Measurements from ENCODE around the gene C18orf63. TPM values are rescaled to one million over a fixed set of nuclear protein-coding genes. Genes with fewer than 3 reads are reported as not detected.

Gene C18orf63
- total RNA-seq (2014; rRNA removed; shearing (Covaris generic)) (not detected in 2 replicates), total RNA-seq (2022) (not detected in 2 replicates), Bru-seq, nascent RNA (not detected), BruChase-seq, experiment 1, labeled RNA remaining after a 6-hour chase (not detected), BruChase-seq, experiment 2, labeled RNA remaining after a 2-hour chase (not detected)
- long read RNA-seq, result 0 reads

- Histone ChIP-seq H3K27ac (ENCODE audit: low read depth, low read length, poor library complexity, severe bottlenecking) (no peak within 1 kb of the TSS), H3K4me2 (ENCODE audit: low read length) (no peak within 1 kb of the TSS), H3K4me3 (ENCODE audit: low read depth, low read length, poor library complexity, severe bottlenecking) (no peak within 1 kb of the TSS), H3K9me2 (ENCODE audit: insufficient read depth, low read length) (no peaks in the 10 kb centered on the region), H3K4me1 (ENCODE audit: insufficient read depth, low read length, poor library complexity, severe bottlenecking) (no peaks in the 10 kb centered on the region), H4K20me1 (ENCODE audit: insufficient read depth, low read length) (no peaks in the 10 kb centered on the region), H2AFZ (ENCODE audit: low read length) (no peak within 1 kb of the TSS), H3K36me3 (ENCODE audit: insufficient read depth, low read length) (no peaks in the 10 kb centered on the region), H3K9me3 (ENCODE audit: low read length) (no peaks in the 10 kb centered on the region), H3K79me2 (ENCODE audit: insufficient read depth, low read depth, low read length) (no peaks in the 10 kb centered on the region)
- ChIA-PET CTCF (ENCODE audit: unreplicated experiment) (no interaction called here), POLR2A (no interaction called here)
- no peak for DNase-seq (ENCODE audit: low spot score)
- no peak for TF ChIP-seq CTCF (conservative IDR thresholded peaks at IDR 0.05; ENCODE audit: low read length)
- TF ChIP-seq EZH2phosphoT487 (IDR thresholded peaks at IDR 0.05; ENCODE audit: borderline replicate concordance, low read depth, low read length), result no peak
- intact Hi-C loops (cut with micrococcal nuclease; ENCODE audit: unreplicated experiment), result no loop called here
- no TSS peak for BruUV-seq (replicated peaks)
These were observed at the start of gene C18orf63 for GRCh38 chr18:74315464-74316256. C18orf63 (plus strand) TSS chr18:74315839; CDS start chr18:74317866, 2,027 bp downstream.

GRCh38 chr18:74266161-74266560, 49.5 kb upstream of the C18orf63 start:
- no TSS peak for BruUV-seq (replicated peaks)
- Histone ChIP-seq H3K36me3 (ENCODE audit: insufficient read depth, low read length) (no peaks in the 10 kb centered on the region), H3K27ac (ENCODE audit: low read depth, low read length, poor library complexity, severe bottlenecking) (no peak overlapping the region), H4K20me1 (ENCODE audit: insufficient read depth, low read length) (no peaks in the 10 kb centered on the region), H3K4me3 (ENCODE audit: low read depth, low read length, poor library complexity, severe bottlenecking) (no peak overlapping the region), H2AFZ (ENCODE audit: low read length) (no peak overlapping the region), H3K4me1 (ENCODE audit: insufficient read depth, low read length, poor library complexity, severe bottlenecking) (no peaks in the 10 kb centered on the region), H3K9me3 (ENCODE audit: low read length) (no peaks in the 10 kb centered on the region), H3K9me2 (ENCODE audit: insufficient read depth, low read length) (no peaks in the 10 kb centered on the region), H3K4me2 (ENCODE audit: low read length) (no peak overlapping the region), H3K79me2 (ENCODE audit: insufficient read depth, low read depth, low read length) (no peaks in the 10 kb centered on the region)
- CTCF ChIA-PET (ENCODE audit: unreplicated experiment), result no interaction called here
- intact Hi-C loops (cut with micrococcal nuclease; ENCODE audit: unreplicated experiment), result no loop called here
- no peak for TF ChIP-seq EZH2phosphoT487 (IDR thresholded peaks at IDR 0.05; ENCODE audit: borderline replicate concordance, low read depth, low read length)
- TF ChIP-seq CTCF (conservative IDR thresholded peaks at IDR 0.05; ENCODE audit: low read length), result no peak
- DNase-seq (ENCODE audit: low spot score), result no peak
- POLR2A ChIA-PET, result interaction anchor here (0.7 kb wide), 1 partner anchor 51 kb away, joined by 3 read pairs; no protein-coding TSS in a partner anchor

- no peaks in the 10 kb centered on the region for H3K79me2 ChIP-seq (ENCODE audit: insufficient read depth, low read depth, low read length)
- no peak overlapping the region for H3K27ac ChIP-seq (ENCODE audit: low read depth, low read length, poor library complexity, severe bottlenecking)
- BruUV-seq (replicated peaks), result no TSS peak
- no peak overlapping the region for H3K4me3 ChIP-seq (ENCODE audit: low read depth, low read length, poor library complexity, severe bottlenecking)
- no peak for DNase-seq (ENCODE audit: low spot score)
- ChIA-PET POLR2A (no interaction called here), CTCF (ENCODE audit: unreplicated experiment) (no interaction called here)
- TF ChIP-seq CTCF (conservative IDR thresholded peaks at IDR 0.05; ENCODE audit: low read length) (no peak), EZH2phosphoT487 (IDR thresholded peaks at IDR 0.05; ENCODE audit: borderline replicate concordance, low read depth, low read length) (no peak)
- no peak overlapping the region for H3K4me2 ChIP-seq (ENCODE audit: low read length)
- no peaks in the 10 kb centered on the region for H3K9me3 ChIP-seq (ENCODE audit: low read length)
- no peaks in the 10 kb centered on the region for H3K36me3 ChIP-seq (ENCODE audit: insufficient read depth, low read length)
- no peak overlapping the region for H2AFZ ChIP-seq (ENCODE audit: low read length)
- no peaks in the 10 kb centered on the region for H3K9me2 ChIP-seq (ENCODE audit: insufficient read depth, low read length)
- intact Hi-C loops (cut with micrococcal nuclease; ENCODE audit: unreplicated experiment), result no loop called here
- no peaks in the 10 kb centered on the region for H3K4me1 ChIP-seq (ENCODE audit: insufficient read depth, low read length, poor library complexity, severe bottlenecking)
- no peaks in the 10 kb centered on the region for H4K20me1 ChIP-seq (ENCODE audit: insufficient read depth, low read length)
These were observed 47.5 kb upstream of the C18orf63 start for GRCh38 chr18:74268175-74268574.

Measured in OCI-LY7 (cell line).